ENCODE data around the gene EWSR1.

EWSR1 gene

GRCh38 chr22:29338398-29338797 is 70.3 kb downstream of the EWSR1 start:
- peaks cover 91% of the 10 kb centered on the region for H3K36me3 ChIP-seq (ENCODE audit: control insufficient read depth, low read length)
- H3K9me2 ChIP-seq (replicated peaks; ENCODE audit: control insufficient read depth, low read length) = no peaks in the 10 kb centered on the region
- no peak overlapping the region for H3K4me2 ChIP-seq (ENCODE audit: low read length)

DNA sequence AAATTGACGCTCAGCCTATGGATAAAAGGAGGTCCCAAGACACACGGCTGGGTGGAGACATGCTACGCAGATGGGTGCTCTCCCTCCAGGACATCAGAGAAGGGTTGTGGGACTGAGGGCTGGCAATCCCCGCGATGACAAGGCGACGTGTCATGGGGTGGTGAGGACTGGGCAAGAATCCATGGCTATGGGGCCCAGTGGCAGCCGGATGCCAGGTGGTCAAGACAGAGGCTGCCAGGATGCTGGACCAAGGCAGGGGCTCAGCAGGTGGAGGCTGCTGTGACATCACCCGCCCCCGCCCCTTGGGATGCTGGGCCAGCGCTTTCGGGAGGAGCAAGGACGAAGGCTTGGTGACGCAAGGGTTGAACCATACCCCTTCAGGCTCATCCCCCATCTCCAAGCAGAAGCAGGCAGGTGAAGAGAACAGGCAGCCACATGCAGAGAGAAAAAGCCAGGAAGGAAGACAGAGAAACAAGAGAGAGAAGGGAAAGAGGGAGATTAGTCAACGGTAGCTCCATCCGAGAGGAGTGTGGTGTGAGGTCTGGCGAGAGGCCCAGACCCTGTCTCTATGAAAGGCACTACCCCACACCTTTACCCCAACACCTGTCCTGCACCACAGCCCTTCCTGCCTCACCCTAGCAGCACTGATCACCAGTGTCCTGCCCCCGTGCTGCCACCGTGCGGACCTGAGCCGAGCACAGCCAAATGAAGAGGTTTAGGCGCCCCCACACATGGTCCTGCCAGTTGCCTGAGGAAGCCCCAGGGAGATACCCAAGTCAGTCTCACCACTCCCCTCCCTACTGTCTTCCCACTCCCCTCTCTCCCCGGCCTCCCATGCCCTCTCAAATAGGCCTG is 71.5 kb downstream of the EWSR1 start:
- Histone ChIP-seq H3K36me3 (ENCODE audit: control insufficient read depth, low read length) (peaks cover 92% of the 10 kb centered on the region), H3K9me3 (ENCODE audit: control insufficient read depth, insufficient read depth, low read length) (no peaks in the 10 kb centered on the region), H3K9me2 (replicated peaks; ENCODE audit: control insufficient read depth, low read length) (no peaks in the 10 kb centered on the region), H4K20me1 (ENCODE audit: control insufficient read depth, insufficient read depth, low read depth, low read length) (peaks cover 2% of the 10 kb centered on the region; the same call in 1 of the 2 replicates), H3K27ac (ENCODE audit: low read depth, low read length) (no peak overlapping the region), H3F3A (ENCODE audit: control insufficient read depth, insufficient read depth) (no peaks in the 10 kb centered on the region), H3K27me3 (ENCODE audit: control insufficient read depth, low read length) (no peaks in the 10 kb centered on the region), H3K4me2 (ENCODE audit: low read length) (no peak overlapping the region), H3K4me1 (ENCODE audit: control insufficient read depth, low read length) (no peaks in the 10 kb centered on the region), H3K4me3 (ENCODE audit: low read length) (no peak overlapping the region), H3K79me2 (ENCODE audit: control insufficient read depth, low read length) (no peaks in the 10 kb centered on the region)
- TF ChIP-seq, protein P1, sequence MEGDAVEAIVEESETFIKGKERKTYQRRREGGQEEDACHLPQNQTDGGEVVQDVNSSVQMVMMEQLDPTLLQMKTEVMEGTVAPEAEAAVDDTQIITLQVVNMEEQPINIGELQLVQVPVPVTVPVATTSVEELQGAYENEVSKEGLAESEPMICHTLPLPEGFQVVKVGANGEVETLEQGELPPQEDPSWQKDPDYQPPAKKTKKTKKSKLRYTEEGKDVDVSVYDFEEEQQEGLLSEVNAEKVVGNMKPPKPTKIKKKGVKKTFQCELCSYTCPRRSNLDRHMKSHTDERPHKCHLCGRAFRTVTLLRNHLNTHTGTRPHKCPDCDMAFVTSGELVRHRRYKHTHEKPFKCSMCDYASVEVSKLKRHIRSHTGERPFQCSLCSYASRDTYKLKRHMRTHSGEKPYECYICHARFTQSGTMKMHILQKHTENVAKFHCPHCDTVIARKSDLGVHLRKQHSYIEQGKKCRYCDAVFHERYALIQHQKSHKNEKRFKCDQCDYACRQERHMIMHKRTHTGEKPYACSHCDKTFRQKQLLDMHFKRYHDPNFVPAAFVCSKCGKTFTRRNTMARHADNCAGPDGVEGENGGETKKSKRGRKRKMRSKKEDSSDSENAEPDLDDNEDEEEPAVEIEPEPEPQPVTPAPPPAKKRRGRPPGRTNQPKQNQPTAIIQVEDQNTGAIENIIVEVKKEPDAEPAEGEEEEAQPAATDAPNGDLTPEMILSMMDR (IDR thresholded peaks at IDR 0.05; ENCODE audit: low read depth, low read length, poor library complexity, severe bottlenecking) = no peak
- no peak for TF ChIP-seq EZH2phosphoT487 (IDR thresholded peaks at IDR 0.05; ENCODE audit: borderline replicate concordance, low read length)

More at GRCh38 chr22:29338398-29338797, 70.3 kb downstream of the EWSR1 start:
- peaks cover 2% of the 10 kb centered on the region; the same call in 1 of the 2 replicates for H4K20me1 ChIP-seq (ENCODE audit: control insufficient read depth, insufficient read depth, low read depth, low read length)
- H3K4me1 ChIP-seq (ENCODE audit: control insufficient read depth, low read length) = no peaks in the 10 kb centered on the region
- TF ChIP-seq, protein P1 (IDR thresholded peaks at IDR 0.05; ENCODE audit: low read depth, low read length, poor library complexity, severe bottlenecking) = no peak
- TF ChIP-seq EZH2phosphoT487 (IDR thresholded peaks at IDR 0.05; ENCODE audit: borderline replicate concordance, low read length) = no peak
- H3K4me3 ChIP-seq (ENCODE audit: low read length) = no peak overlapping the region
- no peaks in the 10 kb centered on the region for H3K27me3 ChIP-seq (ENCODE audit: control insufficient read depth, low read length)
- H3K79me2 ChIP-seq (ENCODE audit: control insufficient read depth, low read length) = no peaks in the 10 kb centered on the region
- H3K9me3 ChIP-seq (ENCODE audit: control insufficient read depth, insufficient read depth, low read length) = no peaks in the 10 kb centered on the region
- H3F3A ChIP-seq (ENCODE audit: control insufficient read depth, insufficient read depth) = no peaks in the 10 kb centered on the region
- no peak overlapping the region for H3K27ac ChIP-seq (ENCODE audit: low read depth, low read length)

- H3F3A ChIP-seq (ENCODE audit: control insufficient read depth, insufficient read depth) = no peaks in the 10 kb centered on the region
- H3K27me3 ChIP-seq (ENCODE audit: control insufficient read depth, low read length) = no peaks in the 10 kb centered on the region
- peaks cover 2% of the 10 kb centered on the region; the same call in 1 of the 2 replicates for H4K20me1 ChIP-seq (ENCODE audit: control insufficient read depth, insufficient read depth, low read depth, low read length)
- no peak for TF ChIP-seq EZH2phosphoT487 (IDR thresholded peaks at IDR 0.05; ENCODE audit: borderline replicate concordance, low read length)
- TF ChIP-seq, protein P1 (IDR thresholded peaks at IDR 0.05; ENCODE audit: low read depth, low read length, poor library complexity, severe bottlenecking) = no peak
- H3K9me2 ChIP-seq (replicated peaks; ENCODE audit: control insufficient read depth, low read length) = no peaks in the 10 kb centered on the region
- no peak overlapping the region for H3K4me2 ChIP-seq (ENCODE audit: low read length)
- no peak overlapping the region for H3K4me3 ChIP-seq (ENCODE audit: low read length)
- no peak overlapping the region for H3K27ac ChIP-seq (ENCODE audit: low read depth, low read length)
- no peaks in the 10 kb centered on the region for H3K79me2 ChIP-seq (ENCODE audit: control insufficient read depth, low read length)
- no peaks in the 10 kb centered on the region for H3K4me1 ChIP-seq (ENCODE audit: control insufficient read depth, low read length)
- H3K9me3 ChIP-seq (ENCODE audit: control insufficient read depth, insufficient read depth, low read length) = no peaks in the 10 kb centered on the region
- H3K36me3 ChIP-seq (ENCODE audit: control insufficient read depth, low read length) = peaks cover 88% of the 10 kb centered on the region
Measured at GRCh38 chr22:29340566-29340965, 72.5 kb downstream of the EWSR1 start.
